ENCODE results near the gene ASPM. TPM values are rescaled to one million over a fixed set of nuclear protein-coding genes. Genes with fewer than 3 reads are reported as not detected.
"Not testable (repeated sequence)": the region's sequence is repeated elsewhere in the genome, so short reads cannot be mapped to it uniquely, and the experiment has no call there.

ASPM gene
- total RNA-seq, 4 donors from 2014 or later: under 0.01 to 3.2 (median 1.7) TPM

DNA sequence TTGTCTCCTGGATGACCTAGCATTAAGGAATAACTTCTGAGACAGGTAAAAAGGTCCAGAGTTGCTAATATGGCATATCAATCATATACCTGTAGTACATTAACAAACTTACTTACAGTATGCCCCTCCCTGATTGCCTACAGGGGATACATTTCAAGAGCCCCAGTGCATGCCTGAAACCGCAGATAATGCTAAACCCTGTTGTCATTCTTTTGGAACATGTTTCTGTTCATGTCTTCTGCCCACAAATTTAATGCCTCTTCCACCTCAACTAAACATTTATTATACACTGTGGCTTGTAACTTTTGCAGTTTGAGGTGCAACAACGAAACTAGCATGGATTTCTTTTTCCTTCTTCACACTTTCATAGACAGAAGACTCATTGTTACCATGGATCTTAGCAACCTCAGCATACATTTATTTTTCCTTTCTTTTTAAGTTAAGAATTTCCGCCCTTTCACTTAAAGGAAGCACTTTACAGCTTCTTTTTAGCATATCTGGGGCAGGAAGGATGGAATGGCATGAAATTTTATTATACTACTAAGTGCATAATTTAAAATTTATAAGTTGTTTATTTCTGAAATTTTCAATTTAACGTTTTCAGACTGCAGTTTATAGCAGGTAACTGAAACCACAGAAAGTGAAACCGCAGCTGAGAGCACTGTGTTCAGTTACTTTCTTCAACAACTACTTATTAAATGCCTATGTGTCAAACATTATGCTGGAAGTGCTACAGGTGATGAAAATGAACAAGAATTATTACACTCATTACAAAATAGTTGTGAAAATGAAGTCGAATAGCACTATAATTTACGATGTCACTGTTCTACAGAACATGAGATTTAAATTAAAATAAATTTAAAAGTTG, 104.7 kb downstream of the ASPM start:
- ATAC-seq (ENCODE audit: low FRiP score): no peak
- no peak for DNase-seq (ENCODE audit: low spot score)
- TF ChIP-seq CTCF (IDR thresholded peaks at IDR 0.05): no peak

DNA sequence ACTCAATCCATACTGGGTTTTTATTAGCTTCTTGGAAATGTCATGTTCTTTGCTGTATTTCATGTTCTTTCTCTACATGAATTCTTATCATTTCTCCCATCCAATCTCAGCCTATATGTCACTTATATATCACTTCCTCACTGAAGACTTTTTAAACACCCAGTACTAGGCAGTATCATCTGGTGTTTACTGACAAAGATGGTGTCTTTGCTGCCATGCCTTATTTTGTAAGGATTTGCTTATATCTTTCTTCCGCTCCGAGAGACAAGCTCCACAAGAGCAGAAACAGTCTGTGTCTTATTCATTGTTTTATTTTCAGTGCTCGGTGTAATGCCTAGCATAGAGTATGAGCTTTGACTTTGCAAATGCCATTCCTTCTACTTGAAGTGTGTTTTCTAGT, 109.6 kb downstream of the ASPM start:
- DNase-seq (ENCODE audit: low spot score) (no peak), ATAC-seq (ENCODE audit: low FRiP score) (no peak)
- no peak for TF ChIP-seq CTCF (IDR thresholded peaks at IDR 0.05)

- not testable (repeated sequence) for ATAC-seq (ENCODE audit: low FRiP score); DNase-seq (ENCODE audit: low spot score)
Measured at GRCh38 chr1:197034631-197035339, 111.7 kb downstream of the ASPM start.

Other genes with a start within 250 kb of the ASPM start
- gene CFHR2, start 202.9 kb downstream of the ASPM start, total RNA-seq: not detected
- not detected for gene CFHR5, start 169.1 kb downstream of the ASPM start, total RNA-seq
- gene F13B, start 79.4 kb downstream of the ASPM start, total RNA-seq: not detected
- 10 to 100 TPM in 3 of 4 donors, 1 to 10 TPM in 1; 6.6 to 13.6 (median 11.9) TPM for gene ZBTB41, start 54.6 kb upstream of the ASPM start, total RNA-seq
- gene CRB1, start 121.6 kb upstream of the ASPM start, total RNA-seq: 1 to 10 TPM in 1 of 4 donors, under 1 TPM in 1, not detected in 2; 0.38 to 2.4 TPM

Measured in omental fat pad (tissue), 4 donors.